ENCODE measurements around the gene TRERF1. TPM values are rescaled to one million over a fixed set of nuclear protein-coding genes. Genes with fewer than 3 reads are reported as not detected.

The TRERF1 gene
- total and polyA plus RNA-seq, 2 of the 4 experiments (the other 2 are of a cell fraction): 6.3 to 9.9 TPM

GRCh38 chr6:42257063-42257462 lies 194.7 kb downstream of the TRERF1 start:
- no peak for ATAC-seq (ENCODE audit: low read depth)
- Histone ChIP-seq H4K20me1 (ENCODE audit: insufficient read depth, low read length) (no peaks in the 10 kb centered on the region), H2BK120ac (ENCODE audit: low read depth, low read length) (no peak overlapping the region), H3K23ac (ENCODE audit: low read depth, low read length) (no peak overlapping the region), H3K4me1 (ENCODE audit: control insufficient read depth, insufficient read depth, low read length) (peaks cover 20% of the 10 kb centered on the region), H3K36me3 (ENCODE audit: control insufficient read depth, insufficient read depth, low read length) (peaks cover 44% of the 10 kb centered on the region), H2BK15ac (ENCODE audit: low read depth, low read length) (no peak overlapping the region), H3K27me3 (ENCODE audit: control insufficient read depth, insufficient read depth, low read length) (no peaks in the 10 kb centered on the region), H3K4me2 (ENCODE audit: low read depth, low read length) (no peak overlapping the region), H2AK5ac (ENCODE audit: low read depth, low read length) (no peak overlapping the region), H3K9me3 (ENCODE audit: control insufficient read depth, insufficient read depth, low read length) (no peaks in the 10 kb centered on the region), H3K14ac (replicated peaks; ENCODE audit: low read depth, low read length) (no peak overlapping the region), H4K8ac (ENCODE audit: low read depth in 2 of 2, low read length in 2 of 2) (no peak overlapping the region), H4K91ac (ENCODE audit: insufficient read depth, low read depth, low read length) (no peak overlapping the region), H3K79me1 (ENCODE audit: low read depth in 1 of 2, low read length in 2 of 2) (peaks cover 0 to 30% of the 10 kb centered on the region in 2 experiments; a peak in 2 of 4 replicates), H3K56ac (ENCODE audit: extremely low read depth, insufficient read depth, low read length) (no peak overlapping the region), H3K18ac (ENCODE audit: low read depth, low read length) (no peak overlapping the region), H4K5ac (ENCODE audit: low read depth, low read length) (no peak overlapping the region), H2BK5ac (ENCODE audit: low read depth, low read length, poor library complexity, severe bottlenecking) (no peak overlapping the region), H3K9ac (ENCODE audit: low read depth, low read length) (no peak overlapping the region), H2AFZ (replicated peaks; ENCODE audit: low read length, poor library complexity) (no peak overlapping the region), H3K4me3 (ENCODE audit: insufficient read depth, low read depth, low read length) (no peak overlapping the region), H3K27ac (ENCODE audit: insufficient read depth, low read length) (no peak overlapping the region), H3K9me1 (ENCODE audit: insufficient read depth, low read length) (peaks cover 26% of the 10 kb centered on the region), H2BK20ac (ENCODE audit: low read depth, low read length) (no peak overlapping the region), H2AK9ac (replicated peaks; ENCODE audit: low read depth, low read length, poor library complexity) (no peak overlapping the region), H3K4ac (ENCODE audit: low read depth, low read length) (no peak overlapping the region)
- ChIA-PET CTCF (no interaction called here), POLR2A (ENCODE audit: unreplicated experiment) (no interaction called here)
- dilution Hi-C loops (cut with HindIII; ENCODE audit: low sequenced_read_pairs, unreplicated experiment) (no loop called here), in situ Hi-C loops (cut with MboI; ENCODE audit: low sequenced_read_pairs) (no loop called here), intact Hi-C loops (cut with micrococcal nuclease) (no loop called here)
- WGBS, 2 experiments (ENCODE audit: extremely low coverage in 2 of 2, insufficient read length in 1 of 2): no CpG with 5 or more reads among the region's 3 CpGs
- TF ChIP-seq USF2 (IDR thresholded peaks at IDR 0.05; ENCODE audit: low read depth, low read length) (no peak), FOS (IDR thresholded peaks at IDR 0.05; ENCODE audit: low read depth, low read length) (no peak), SMC3 (IDR thresholded peaks at IDR 0.05; ENCODE audit: low read depth, low read length) (no peak)
- no TSS peak for BruUV-seq (replicated peaks)
- no peak for DNase-seq

Measured in IMR-90 (cell line).